Measurements from ENCODE around the gene CLP1.

GRCh38 chr11:57663975-57664374, 6.4 kb downstream of the CLP1 start:
- TF ChIP-seq POLR2AphosphoS5 (IDR thresholded peaks at IDR 0.05; ENCODE audit: low read depth, low read length) = no peak
- no peak for TF ChIP-seq POLR2A (IDR thresholded peaks at IDR 0.05; ENCODE audit: low read depth, low read length)
- TF ChIP-seq TAF1 (IDR thresholded peaks at IDR 0.05; ENCODE audit: low read depth, low read length) = no peak
- no peak for TF ChIP-seq PAX5 (IDR thresholded peaks at IDR 0.05; ENCODE audit: insufficient read depth, low read length, severe bottlenecking)
- TF ChIP-seq SPI1 (IDR thresholded peaks at IDR 0.05; ENCODE audit: low read depth, low read length) = no peak
- no peak for TF ChIP-seq POU2F2 (IDR thresholded peaks at IDR 0.05; ENCODE audit: low read depth, low read length)

Data from GM12891 (cell line).